Middle frontal gyrus (tissue), 1 donor: Measurements from ENCODE around the gene FAM163B.
"Not testable (repeated sequence)": the region's sequence is repeated elsewhere in the genome, so short reads cannot be mapped to it uniquely, and the experiment has no call there.

Experiments used
- DNase-seq: peaks from one replicate; pipeline ENCODE4 v3.0.0-alpha.2; 2015; ENCODE audit warnings: low spot score; ENCODE audit errors: extremely low spot score

Gene FAM163B

GRCh38 chr9:133640160-133640559, 31.0 kb upstream of the FAM163B start:
- no peak for DNase-seq

- no peak for DNase-seq
These were observed 30.4 kb upstream of the FAM163B start for GRCh38 chr9:133639613-133640012.

- DNase-seq, result no peak
These were observed 29.5 kb upstream of the FAM163B start for GRCh38 chr9:133638711-133639110.

GRCh38 chr9:133638076-133638475, 28.9 kb upstream of the FAM163B start:
- DNase-seq, result no peak

- DNase-seq, result no peak
These were observed 28.4 kb upstream of the FAM163B start for GRCh38 chr9:133637451-133638055.

- DNase-seq, result no peak
These were observed 27.7 kb upstream of the FAM163B start for GRCh38 chr9:133636902-133637301.

- no peak for DNase-seq
These were observed 26.6 kb upstream of the FAM163B start, which contains the start of gene DBH for GRCh38 chr9:133635533-133636531. Gene DBH, plus strand, starts transcription at chr9:133636363. Its CDS starts 9 bp downstream, at chr9:133636372.

- no peak for DNase-seq
These were observed 25.9 kb upstream of the FAM163B start for GRCh38 chr9:133635098-133635497.

- no peak for DNase-seq
These were observed 25.0 kb upstream of the FAM163B start for GRCh38 chr9:133634081-133634691.

- DNase-seq, result no peak
These were observed 24.5 kb upstream of the FAM163B start for GRCh38 chr9:133633681-133634080.

GRCh38 chr9:133632806-133633680, 23.9 kb upstream of the FAM163B start:
- DNase-seq, result no peak

GRCh38 chr9:133631111-133631510, 21.9 kb upstream of the FAM163B start:
- DNase-seq, result no peak

- DNase-seq, result no peak
These were observed 20.3 kb upstream of the FAM163B start for GRCh38 chr9:133629221-133630110.

GRCh38 chr9:133628766-133629165, 19.6 kb upstream of the FAM163B start:
- no peak for DNase-seq

GRCh38 chr9:133627341-133627740, 18.2 kb upstream of the FAM163B start:
- DNase-seq, result no peak

GRCh38 chr9:133626008-133626407, 16.8 kb upstream of the FAM163B start:
- not testable (repeated sequence) for DNase-seq

- DNase-seq, result no peak
These were observed 13.4 kb upstream of the FAM163B start for GRCh38 chr9:133622555-133622954.

GRCh38 chr9:133621725-133622267, 12.6 kb upstream of the FAM163B start:
- no peak for DNase-seq

GRCh38 chr9:133619791-133620190, 10.6 kb upstream of the FAM163B start:
- DNase-seq, result no peak

- DNase-seq, result no peak
These were observed 9.5 kb upstream of the FAM163B start for GRCh38 chr9:133618726-133619125.
